ENCODE data around the gene CPHXL2. TPM values are rescaled to one million over a fixed set of nuclear protein-coding genes. Genes with fewer than 3 reads are reported as not detected.

Gene CPHXL2
- total RNA-seq, 4 donors from 2014 or later, result not detected

DNA sequence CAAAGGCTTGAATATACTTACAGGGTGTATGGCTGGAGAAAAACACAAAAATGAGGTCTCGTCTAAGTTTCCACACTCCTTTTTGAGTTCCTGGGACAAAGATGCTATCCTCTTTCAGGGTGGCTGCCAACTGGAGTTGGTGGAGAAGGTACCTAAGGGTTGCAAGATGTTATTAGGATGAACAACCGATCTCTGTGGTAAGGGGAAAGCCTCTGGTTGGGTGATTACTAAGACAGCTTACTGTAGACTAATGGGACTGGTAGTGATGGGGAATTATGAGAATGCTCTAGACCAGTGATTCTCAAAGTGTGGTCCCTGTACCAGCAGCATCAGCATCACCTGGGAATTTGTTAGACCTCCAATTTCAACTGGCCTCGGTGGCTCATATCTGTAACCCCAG is 59.7 kb downstream of the CPHXL2 start:
- in situ Hi-C loops (cut with MboI; ENCODE audit: low sequenced_read_pairs in 4 of 4), result loop anchor here in 1 of 4 donors (25.0 kb wide), 1 partner anchor 1570 kb away; the partner anchor contains the start of genes MON1B and SYCE1L
- no peak overlapping the region for H3K27ac ChIP-seq
- H3K36me3 ChIP-seq, result peaks cover 3 to 68% of the 10 kb centered on the region in 2 donors
- intact Hi-C loops (cut with DNase I; ENCODE audit: low total_unique reads), result loop anchor here (5.0 kb wide), 1 partner anchor 35 kb away; no protein-coding TSS in a partner anchor
- TF ChIP-seq POLR2A (IDR thresholded peaks at IDR 0.05), result no peak
- no peak for TF ChIP-seq CTCF (IDR thresholded peaks at IDR 0.05 in 4 of 5, conservative IDR thresholded peaks at IDR 0.05 in 1 of 5)
- peaks cover 11 to 12% of the 10 kb centered on the region in 2 donors for H3K4me1 ChIP-seq
- H3K4me3 ChIP-seq, result no peak overlapping the region
- H3K9me3 ChIP-seq, result no peaks in the 10 kb centered on the region
- no peaks in the 10 kb centered on the region for H3K27me3 ChIP-seq
- ATAC-seq, result no peak
- DNase-seq, result no peak

DNA sequence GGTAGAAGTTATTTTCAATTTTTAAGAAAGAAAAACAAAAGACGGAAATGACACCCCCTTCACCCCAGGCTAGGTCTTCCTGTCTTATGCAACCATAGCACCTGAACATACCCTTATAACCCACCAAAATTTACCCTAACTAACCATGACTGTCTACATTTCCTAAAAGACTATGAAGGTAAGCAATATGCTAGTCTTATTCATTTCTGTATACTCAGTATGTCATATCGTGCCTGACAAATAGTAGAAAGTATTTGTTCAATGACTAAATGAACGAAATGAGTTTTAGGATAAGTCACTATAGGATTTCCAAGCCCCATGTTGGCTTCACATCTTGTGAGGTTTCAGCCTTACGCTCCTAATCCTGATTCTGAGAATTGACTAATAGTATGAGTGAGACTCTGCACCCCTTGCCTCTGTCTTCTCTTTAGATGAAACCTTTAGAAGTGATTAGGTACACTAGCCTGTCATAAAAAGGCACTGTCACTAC is 60.2 kb downstream of the CPHXL2 start:
- no peak for DNase-seq
- in situ Hi-C loops (cut with MboI; ENCODE audit: low sequenced_read_pairs in 4 of 4), result loop anchor here in 1 of 4 donors (25.0 kb wide), 1 partner anchor 1571 kb away; the partner anchor contains the start of genes MON1B and SYCE1L
- Histone ChIP-seq H3K27me3 (no peaks in the 10 kb centered on the region), H3K4me3 (no peak overlapping the region), H3K27ac (no peak overlapping the region), H3K36me3 (peaks cover 3 to 73% of the 10 kb centered on the region in 2 donors), H3K4me1 (peaks cover 5 to 6% of the 10 kb centered on the region in 2 donors), H3K9me3 (no peaks in the 10 kb centered on the region)
- no peak for ATAC-seq
- intact Hi-C loops (cut with DNase I; ENCODE audit: low total_unique reads), result loop anchor here (5.0 kb wide), 1 partner anchor 34 kb away; no protein-coding TSS in a partner anchor
- TF ChIP-seq CTCF (IDR thresholded peaks at IDR 0.05 in 4 of 5, conservative IDR thresholded peaks at IDR 0.05 in 1 of 5), result no peak
- no peak for TF ChIP-seq POLR2A (IDR thresholded peaks at IDR 0.05)

DNA sequence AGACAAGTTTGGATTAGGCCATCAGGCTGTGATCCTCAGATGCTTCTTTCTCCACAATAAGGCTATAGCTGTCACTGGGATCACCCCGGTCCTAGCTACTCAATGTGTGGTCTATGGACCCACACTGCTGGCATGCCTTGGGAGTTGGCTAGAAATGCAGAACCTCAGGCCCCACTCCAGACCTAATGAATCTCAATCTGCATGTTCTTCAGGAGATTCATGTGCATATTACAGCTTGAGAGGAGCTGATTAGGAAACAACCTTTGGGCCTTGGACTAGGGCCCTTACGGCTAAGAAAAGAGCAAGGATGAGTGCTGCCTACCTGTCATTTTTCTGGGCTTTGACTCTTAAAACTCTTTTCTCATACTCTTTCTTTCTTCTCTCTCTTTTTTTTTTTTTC is 61.2 kb downstream of the CPHXL2 start:
- in situ Hi-C loops (cut with MboI; ENCODE audit: low sequenced_read_pairs in 4 of 4), result loop anchor here in 1 of 4 donors (25.0 kb wide), 1 partner anchor 1572 kb away; the partner anchor contains the start of genes MON1B and SYCE1L

DNA sequence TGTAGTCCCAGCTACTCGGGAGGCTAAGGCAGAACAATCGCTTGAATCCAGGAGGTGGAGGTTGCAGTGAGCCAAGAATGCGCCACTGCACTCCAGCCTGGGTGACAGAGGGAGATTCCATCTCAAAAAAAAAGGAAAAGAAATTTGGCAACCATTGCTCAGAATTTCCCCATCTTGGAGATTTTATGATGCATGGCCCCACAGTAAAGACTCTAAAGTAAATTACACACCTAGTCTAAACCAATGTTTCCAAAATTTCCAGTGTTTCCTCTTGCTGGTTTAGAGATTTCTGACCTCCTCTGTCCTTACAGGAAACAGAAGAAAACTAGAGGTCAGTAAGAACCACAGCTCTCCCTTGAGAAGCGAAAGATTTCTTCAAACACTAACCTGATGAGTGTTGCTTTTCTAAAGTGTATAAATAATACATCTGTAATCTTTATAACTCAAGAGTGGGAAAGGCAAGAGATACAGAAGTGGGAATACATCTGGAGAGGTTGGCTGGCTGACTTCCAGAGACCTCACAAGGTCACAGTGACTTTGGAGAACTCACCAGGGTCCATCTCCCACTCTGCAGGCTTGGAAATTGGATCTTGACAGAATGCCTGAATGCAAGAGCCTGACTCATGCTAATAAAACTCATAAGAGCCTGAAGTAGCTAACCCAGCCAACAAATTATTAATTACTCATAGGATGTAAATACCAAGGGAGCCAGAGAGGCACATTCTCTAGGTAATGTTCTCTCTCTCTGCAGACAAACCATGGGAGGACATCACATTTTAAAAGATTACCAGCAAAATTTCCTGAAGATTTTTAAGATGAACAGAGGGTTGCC is 62.5 kb downstream of the CPHXL2 start:
- H3K27me3 ChIP-seq, result no peaks in the 10 kb centered on the region
- no peak overlapping the region for H3K4me3 ChIP-seq
- intact Hi-C loops (cut with DNase I; ENCODE audit: low total_unique reads), result no loop called here
- in situ Hi-C loops (cut with MboI; ENCODE audit: low sequenced_read_pairs in 4 of 4), result loop anchor here in 1 of 4 donors (25.0 kb wide), 1 partner anchor 1573 kb away; the partner anchor contains the start of genes MON1B and SYCE1L
- TF ChIP-seq CTCF (IDR thresholded peaks at IDR 0.05 in 4 of 5, conservative IDR thresholded peaks at IDR 0.05 in 1 of 5) (no peak), POLR2A (IDR thresholded peaks at IDR 0.05) (no peak)
- peaks cover 3 to 85% of the 10 kb centered on the region in 2 donors for H3K36me3 ChIP-seq
- H3K27ac ChIP-seq, result no peak overlapping the region
- H3K9me3 ChIP-seq, result no peaks in the 10 kb centered on the region
- ATAC-seq (no peak), DNase-seq (no peak)
- H3K4me1 ChIP-seq, result no peaks in the 10 kb centered on the region

More for the DNA sequence above, 61.2 kb downstream of the CPHXL2 start:
- Histone ChIP-seq H3K36me3 (peaks cover 3 to 83% of the 10 kb centered on the region in 2 donors), H3K4me1 (no peaks in the 10 kb centered on the region), H3K27ac (no peak overlapping the region), H3K9me3 (no peaks in the 10 kb centered on the region), H3K4me3 (no peak overlapping the region), H3K27me3 (no peaks in the 10 kb centered on the region)
- no peak for TF ChIP-seq POLR2A (IDR thresholded peaks at IDR 0.05)
- TF ChIP-seq CTCF (IDR thresholded peaks at IDR 0.05 in 4 of 5, conservative IDR thresholded peaks at IDR 0.05 in 1 of 5), result no peak
- ATAC-seq, result no peak
- intact Hi-C loops (cut with DNase I; ENCODE audit: low total_unique reads), result loop anchor here (5.0 kb wide), 1 partner anchor 33 kb away; no protein-coding TSS in a partner anchor
- no peak for DNase-seq

Other genes with a start within 250 kb of the CPHXL2 start
- gene CFDP1, start 243.5 kb downstream of the CPHXL2 start, total RNA-seq, result 10 to 100 TPM; 20.4 to 28.6 (median 24.2) TPM
- gene TMEM170A, start 212.3 kb downstream of the CPHXL2 start, total RNA-seq, result 1 to 10 TPM; 7.9 to 9.8 (median 8.6) TPM
- gene CHST6, start 181.6 kb downstream of the CPHXL2 start, total RNA-seq, result under 1 TPM in 1 of 4 donors, not detected in 3; 0.07 TPM
- under 1 TPM in 1 of 4 donors, not detected in 3; 0.12 TPM for gene CHST5, start 140.9 kb downstream of the CPHXL2 start, total RNA-seq
- gene TMEM231, start 120.8 kb downstream of the CPHXL2 start, total RNA-seq, result 1 to 10 TPM in 3 of 4 donors, under 1 TPM in 1; 0.76 to 2.3 (median 1.7) TPM
- 100 to 1,000 TPM in 3 of 4 donors, 10 to 100 TPM in 1; 92.2 to 137 (median 117) TPM for gene GABARAPL2, start 110.6 kb downstream of the CPHXL2 start, total RNA-seq
- 10 to 100 TPM; 14.7 to 44.8 (median 19.0) TPM for gene ADAT1, start 53.7 kb downstream of the CPHXL2 start, total RNA-seq
- gene KARS1, start 29.3 kb downstream of the CPHXL2 start, total RNA-seq, result 100 to 1,000 TPM; 183 to 251 (median 206) TPM
- 10 to 100 TPM; 44.5 to 73.6 (median 69.7) TPM for gene TERF2IP, start 29.2 kb downstream of the CPHXL2 start, total RNA-seq
- not detected for gene DUXB, start 24.5 kb upstream of the CPHXL2 start, total RNA-seq
- not detected for gene CPHXL, start 49.5 kb upstream of the CPHXL2 start, total RNA-seq

Measured in gastrocnemius medialis (tissue), 4 donors.